Fibroblast of skin of back (primary cell): ENCODE measurements around the gene SPSB4.
"Not testable (repeated sequence)": the region's sequence is repeated elsewhere in the genome, so short reads cannot be mapped to it uniquely, and the experiment has no call there.

Experiments used
- DNase-seq: peaks from one replicate; pipeline ENCODE4 v3.0.0-alpha.2; 2013

Gene SPSB4

DNA sequence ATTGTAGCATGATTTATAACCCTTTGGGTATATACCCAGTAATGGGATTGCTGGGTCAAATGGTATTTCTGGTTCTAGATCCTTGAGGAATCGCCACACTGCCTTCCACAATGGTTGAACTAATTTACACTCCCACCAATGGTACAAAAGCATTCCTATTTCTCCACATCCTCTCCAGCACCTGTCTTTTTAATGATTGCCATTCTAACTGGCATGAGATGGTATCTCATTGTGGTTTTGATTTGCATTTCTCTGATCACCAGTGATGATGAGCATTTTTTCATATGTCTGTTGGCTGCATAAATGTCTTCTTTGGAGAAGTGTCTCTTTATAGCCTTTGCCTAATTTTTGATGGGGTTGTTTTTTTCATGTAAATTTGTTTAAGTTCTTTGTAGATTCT, 66.8 kb downstream of the SPSB4 start:
- DNase-seq = not testable (repeated sequence)

DNA sequence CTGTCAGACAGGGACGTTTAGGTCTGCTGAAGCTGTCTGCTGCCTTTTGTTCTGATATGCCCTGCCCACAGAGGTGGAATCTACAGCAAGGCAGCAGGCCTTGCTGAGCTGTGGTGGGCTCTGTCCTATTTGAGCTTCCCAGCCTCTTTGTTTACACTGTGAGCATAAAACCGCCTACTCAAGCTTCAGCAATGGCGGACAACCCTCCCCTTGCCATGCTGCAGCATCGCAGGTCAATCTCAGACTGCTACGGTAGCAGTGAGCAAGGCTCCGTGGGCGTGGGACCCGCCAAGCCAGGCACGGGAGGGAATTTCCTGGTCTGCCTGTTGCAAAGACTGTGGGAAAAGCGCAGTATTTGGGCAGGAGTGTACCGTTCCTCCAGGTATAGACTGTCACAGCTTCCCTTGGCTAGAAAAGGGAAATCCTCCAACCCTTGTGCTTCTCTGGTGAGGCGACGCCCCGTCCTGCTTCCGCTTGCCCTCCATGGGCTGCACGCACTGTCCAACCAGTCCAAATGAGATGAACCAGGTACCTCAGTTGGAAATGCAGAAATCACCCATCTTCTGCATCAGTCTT, 71.4 kb downstream of the SPSB4 start:
- DNase-seq = no peak

DNA sequence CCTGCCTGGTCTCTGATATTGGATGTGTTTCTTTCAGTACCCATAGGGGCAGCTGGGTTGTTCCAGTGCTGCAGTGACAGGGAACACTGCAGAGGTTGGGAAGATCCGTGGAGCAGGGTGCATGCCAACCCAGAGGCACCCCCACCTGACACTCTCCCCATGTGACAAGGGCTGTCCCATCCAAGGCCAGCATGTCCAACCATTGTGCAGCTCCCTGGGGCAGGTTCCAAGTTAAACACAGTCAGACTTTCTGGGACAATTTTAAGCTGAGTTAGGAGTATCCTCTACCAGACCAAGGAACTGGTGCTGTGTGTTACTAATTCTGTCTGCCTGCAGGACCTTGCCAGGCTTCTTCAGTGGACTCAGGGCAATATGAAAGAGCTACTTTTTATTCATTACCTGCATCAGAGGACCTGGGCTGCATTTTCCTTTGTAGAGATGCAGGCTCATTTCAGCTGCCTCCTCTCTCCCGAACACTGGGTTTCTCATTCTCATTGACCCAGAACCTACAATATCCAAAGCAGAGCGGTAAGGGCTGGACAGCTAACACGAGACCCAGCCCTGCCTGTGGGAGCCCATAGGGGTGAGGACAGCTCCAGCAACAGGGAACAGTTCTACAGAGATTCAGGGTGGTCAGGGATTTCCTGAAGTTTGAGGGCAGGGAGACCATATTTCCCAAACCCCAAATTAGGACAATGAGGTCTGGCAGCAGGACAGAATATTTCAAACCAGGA, 72.7 kb downstream of the SPSB4 start:
- no peak for DNase-seq

DNA sequence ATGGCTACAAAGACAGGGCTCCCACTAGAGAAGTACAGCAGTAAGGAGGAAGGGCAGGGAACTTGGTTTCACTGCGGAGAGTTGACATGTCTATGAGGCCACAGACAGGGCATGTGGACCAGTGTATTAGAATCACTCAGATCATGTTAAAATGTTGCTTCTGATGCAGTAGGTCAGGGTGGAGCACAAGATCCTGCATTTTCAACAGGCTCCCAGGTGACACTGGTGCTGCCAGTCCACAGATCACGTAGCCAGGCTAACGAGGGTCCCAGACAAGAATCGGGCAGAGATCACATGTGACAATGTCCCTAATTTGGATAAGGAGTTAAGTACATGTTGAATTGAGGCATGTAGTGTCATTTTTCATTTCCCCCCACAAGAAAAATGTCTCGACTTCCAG, 73.6 kb downstream of the SPSB4 start:
- DNase-seq = no peak

DNA sequence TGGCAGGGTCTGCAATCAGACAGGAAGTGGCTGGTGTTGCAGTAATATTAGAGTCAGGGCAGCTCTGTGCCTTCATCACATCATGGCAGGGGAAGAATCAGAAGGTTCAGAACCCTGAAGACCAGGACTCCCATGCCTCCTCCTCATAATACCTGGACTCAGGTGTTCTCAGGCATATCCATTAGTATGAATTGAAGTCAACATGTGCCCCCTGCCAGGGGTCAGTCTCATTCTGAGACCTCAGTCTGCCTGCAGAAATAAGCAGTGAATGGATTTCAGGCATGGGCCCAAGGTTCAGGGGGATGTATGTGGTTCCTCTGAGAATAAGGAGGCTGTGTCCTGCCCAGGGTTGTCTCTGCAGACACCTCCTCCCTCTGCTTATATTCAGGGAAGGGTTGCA, 74.2 kb downstream of the SPSB4 start:
- no peak for DNase-seq

DNA sequence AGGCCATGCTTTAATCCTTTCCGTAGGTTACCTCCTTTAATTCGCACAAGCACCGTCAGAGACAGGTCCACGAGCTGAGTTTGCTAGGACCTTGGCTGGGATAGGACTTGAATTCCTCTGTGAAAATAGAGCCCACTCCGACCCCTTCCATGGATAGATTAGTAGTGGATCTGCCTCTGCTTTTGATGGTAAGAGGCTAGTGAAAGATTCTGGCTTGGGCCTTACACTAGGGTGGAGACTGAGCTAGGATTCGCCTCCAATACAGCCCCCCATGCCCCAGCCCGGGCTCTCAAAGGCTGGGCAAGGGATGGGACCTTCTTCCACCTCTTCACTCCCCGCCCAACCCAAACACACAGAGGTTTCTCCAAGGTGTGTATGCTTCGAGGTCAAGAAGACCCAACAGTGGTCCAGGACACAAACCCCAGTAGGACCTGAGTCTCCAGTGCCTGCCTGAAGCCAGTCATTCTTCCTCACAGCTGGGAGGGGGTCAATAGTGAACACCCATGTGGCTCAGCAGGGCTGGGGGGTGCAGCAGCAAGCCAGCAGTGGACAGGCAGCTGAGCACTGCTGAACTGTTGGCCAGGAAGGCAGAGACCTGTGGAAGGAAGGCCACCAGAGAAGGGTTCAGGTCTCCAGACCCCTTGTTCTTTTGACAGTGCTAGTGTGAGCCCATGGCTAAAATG, 75.7 kb downstream of the SPSB4 start:
- DNase-seq = no peak

DNA sequence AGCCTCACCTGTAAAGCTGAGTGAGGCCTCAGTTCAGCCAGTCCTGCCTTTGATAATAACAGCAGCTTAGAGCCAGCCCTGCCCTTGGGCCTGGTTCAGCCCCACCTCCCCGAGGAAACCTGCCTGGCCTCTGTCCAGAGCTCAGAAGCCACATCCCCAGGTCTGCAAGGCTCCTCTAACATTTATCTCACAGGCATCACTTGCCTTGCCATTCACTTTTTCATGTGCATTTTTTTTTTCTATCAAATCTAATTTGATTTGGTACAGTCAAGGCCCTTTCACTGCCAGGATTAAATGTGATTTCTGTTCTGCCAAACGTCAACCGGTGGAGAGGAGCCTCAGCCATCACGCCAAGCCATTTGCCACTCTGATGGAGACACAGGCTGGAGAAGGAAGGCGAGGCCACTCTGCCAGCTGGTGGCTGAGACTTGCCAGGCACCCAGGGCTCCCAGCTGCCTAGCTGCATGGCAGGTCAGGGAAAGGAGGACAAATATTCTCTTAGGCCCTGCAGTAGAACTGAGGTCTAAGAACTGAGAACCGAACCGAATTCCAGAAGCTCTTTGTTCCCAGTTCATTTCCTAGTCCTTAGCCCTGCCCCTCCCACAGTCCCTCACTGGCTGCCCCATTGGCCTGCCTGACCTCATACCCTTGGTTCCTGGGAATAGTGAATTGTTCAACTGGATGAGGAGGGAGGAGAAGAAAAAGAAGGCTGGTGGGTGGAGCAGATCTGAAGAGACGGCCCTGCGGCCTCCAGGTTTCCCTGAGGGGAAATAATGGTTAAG, 76.4 kb downstream of the SPSB4 start:
- no peak for DNase-seq

DNA sequence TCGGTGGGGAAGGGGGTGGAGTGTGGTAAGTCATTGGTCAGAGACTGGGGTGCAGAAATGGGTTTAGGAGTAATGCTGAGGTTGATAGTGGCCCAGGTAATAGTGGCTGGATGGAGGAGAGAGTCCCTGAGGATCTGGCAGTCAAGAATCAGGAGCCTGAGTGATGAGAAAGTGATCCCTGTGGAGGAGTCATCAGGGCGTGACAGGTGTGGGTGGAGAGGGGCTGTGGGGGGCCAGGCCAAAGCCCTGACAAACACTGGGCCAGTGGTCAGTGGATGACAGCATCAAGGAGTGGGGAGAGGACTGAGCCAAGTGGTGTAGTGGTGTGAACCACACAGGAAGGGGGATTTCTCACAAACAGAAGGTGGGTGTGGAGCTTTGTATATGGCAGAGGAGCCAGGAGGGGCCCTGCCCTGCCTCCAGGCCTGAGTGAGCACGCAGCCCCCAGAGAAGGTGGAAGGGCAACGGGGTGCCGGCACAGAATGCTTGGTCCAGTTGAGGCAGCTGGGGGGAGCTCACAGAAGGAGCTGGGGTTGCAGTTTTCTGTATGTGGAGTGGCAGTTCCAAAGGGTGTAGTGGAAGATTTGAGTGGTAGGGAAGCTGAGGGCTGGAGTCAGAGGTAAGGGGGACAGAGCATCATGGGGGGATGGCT, 77.1 kb downstream of the SPSB4 start:
- no peak for DNase-seq

DNA sequence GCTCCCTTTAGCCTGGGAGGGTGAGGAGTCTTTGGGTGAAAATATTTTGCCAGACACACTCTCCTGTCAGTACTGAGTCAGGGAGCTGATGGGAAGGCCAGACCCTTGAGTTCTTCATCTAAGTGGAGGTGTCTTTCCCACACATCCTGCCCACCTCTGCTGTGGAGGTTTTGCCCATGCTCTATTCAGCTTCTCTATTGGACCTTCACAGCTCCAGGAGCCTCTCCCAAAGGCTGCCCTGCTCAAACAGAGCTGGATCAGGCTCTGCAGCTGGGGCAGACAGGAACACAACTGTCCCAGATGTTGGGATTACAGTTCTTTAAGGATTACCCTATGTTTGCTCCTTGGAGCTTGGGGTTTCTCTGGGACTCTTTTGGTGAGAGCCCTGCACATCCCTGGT, 77.9 kb downstream of the SPSB4 start:
- DNase-seq = no peak

DNA sequence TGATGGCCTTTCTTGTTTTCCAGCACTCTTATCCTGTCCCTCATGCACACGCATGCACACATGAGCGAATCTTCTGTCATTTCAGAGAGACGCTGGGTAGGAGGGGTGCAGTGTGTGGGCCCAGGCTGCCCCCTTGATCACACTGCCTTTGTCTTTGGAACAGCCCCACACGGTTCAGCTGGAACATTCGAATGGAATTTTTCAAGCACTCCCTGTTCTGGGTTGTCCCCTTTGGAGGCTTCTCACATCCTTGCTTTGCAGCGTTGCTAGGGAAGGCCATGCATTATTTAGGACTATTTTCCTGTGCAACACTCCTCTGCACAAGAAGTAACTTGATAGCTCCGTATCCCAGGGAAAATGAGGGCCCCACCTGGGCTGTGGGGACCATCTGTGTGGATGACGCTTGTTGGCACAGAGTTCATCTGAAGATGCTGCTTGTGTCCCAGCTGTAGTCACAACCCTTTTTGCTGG, 78.4 kb downstream of the SPSB4 start:
- DNase-seq = no peak

DNA sequence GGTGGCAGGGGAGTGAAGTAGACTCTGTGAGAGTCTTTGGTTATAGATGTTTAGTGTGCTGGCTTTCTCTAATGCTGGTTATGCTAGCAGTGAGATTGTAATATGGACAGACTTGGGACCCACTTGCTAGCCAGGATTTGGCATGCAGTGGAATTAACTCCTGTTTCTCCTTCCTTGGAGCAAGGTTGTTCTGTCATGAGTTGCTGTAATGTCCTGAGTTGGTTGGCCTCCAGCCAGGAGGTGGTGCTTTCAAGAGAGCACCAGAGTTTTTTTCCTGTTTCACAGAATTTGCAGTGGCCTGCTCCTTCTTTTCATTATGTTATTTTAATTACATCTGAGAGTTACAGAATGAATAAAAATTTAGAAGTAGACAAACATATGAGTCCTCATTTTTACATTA, 92.4 kb downstream of the SPSB4 start:
- DNase-seq = no peak

DNA sequence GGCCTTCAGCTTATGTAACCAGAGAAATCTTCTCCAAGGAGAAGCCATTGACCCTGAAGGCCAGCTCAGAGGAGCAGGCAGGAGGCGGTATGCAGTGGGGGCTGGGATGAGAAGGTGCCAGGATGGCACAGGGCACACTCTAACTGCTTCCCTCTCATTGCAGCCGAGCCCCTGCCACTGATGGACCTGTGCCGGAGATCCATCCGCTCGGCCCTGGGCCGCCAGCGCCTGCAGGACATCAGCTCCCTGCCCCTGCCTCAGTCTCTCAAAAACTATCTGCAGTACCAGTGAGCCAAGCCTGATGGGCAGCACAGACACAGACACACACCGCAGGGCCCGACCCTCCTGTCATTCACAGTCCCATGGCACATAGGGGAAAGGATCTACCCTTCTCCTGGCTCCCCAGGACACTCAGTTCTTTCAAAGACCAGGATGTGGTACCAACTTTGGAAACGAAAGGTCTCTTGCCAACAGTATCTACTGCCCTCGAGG, 95.9 kb downstream of the SPSB4 start:
- no peak for DNase-seq

DNA sequence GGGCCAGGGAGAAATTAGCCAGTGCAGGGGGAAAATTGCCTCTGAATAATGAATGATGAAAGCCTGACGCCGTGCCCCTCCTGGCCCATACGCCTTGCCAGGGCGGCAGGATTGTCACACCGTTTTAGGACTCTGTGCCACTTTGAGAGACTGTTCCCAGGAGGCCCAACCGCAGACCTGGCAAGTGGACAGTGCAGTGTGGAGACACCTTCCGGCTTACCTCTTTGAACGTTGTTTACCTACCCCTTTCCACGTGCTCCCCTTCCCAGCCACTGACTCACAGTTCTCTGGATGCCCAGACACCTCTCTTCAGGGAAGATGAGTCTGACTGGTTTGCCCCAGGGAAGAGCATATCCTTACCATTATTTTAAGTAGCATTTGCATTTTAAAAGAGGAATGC, 96.5 kb downstream of the SPSB4 start:
- DNase-seq = no peak

DNA sequence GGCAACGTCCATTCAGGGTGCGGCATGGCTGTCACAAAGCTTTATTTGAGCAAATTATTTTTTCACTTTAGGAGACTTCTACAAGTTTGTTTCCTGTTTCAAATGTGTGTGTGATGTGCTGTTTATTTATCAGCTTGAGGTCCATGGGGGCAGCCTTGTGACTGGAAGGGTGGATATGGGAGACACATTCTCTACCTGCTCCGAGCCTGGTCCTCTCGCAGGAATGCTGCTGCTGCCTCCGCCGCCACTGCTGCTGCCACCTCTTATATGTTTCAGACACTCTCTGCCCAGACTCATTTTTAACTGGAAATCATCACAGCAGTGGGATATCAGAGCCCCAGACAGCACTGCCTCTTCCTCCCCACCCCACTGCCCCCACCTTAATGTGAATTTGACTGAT, 97.0 kb downstream of the SPSB4 start:
- no peak for DNase-seq

DNA sequence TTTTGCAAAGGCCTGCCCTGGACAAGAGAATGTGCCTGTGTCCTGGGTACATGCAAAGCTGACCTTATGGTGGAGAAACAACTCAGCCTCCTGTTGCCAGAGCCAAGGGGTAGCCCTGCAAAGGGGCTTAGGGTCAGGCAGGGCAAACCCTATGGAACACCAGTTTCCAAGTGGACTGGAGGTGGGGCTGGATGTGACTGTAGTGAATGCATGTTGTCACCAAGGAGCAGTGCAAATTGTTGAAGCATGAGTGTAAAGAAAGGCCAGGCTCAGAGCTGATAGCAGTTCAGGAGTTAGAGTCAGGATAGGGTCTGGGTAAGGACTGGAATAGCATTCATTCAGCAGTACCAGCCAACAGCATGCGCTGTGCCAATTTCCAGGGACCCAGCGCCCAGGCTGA, 97.6 kb downstream of the SPSB4 start:
- DNase-seq = no peak

DNA sequence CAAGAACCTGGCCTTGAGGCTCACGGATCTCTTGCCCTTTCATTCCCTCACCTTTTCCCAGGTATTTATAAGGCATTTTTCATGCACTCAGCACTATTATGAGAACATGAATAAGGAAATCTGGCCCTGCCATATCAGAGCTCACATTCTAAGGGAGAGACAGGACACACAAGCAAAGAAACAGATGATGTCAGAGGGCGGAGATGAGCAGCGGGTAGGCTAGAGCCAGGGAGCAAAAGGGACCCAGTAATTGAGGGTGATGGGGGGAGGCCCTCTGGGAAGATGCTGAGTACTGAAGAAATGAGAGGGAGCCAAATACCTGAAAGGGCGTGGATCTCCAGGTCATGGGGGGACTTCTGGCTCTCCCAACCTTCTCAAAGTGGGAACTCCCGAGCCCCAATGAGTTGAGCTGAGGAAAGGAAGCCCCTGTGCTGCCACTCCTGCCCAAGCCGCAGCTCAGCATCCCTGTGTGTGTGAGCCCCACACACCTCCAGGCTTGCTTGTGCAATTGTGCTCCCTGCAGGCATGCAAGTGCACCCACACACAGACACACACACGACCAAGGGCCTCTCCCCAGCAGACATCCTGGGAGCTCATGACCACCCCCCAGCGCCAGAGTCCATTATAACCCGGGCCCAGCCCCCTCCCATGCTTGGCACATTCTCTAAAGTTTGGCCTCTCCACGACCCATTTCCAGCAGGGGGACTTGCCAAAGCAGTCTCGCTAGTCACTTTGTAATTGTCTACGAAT, 99.1 kb downstream of the SPSB4 start:
- DNase-seq = no peak

DNA sequence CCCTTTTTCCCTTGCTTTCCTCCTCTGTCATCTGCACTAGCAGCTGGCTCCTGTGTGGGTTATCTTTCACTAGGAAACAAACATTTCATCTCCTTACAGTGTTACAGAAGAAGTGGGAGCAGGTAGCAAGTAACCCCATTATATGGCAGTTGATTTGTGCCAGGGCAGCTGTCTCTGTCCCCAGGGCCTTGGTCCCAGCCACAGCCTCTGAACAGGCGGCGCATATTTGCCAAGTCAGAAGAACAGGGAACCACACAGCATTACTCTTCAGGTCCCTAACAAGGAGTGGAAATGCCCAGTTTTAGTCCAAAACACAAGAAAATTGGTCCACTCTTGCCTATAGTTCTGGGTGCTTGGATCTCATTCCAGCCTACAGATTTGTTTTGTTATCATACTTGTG, 99.8 kb downstream of the SPSB4 start:
- no peak for DNase-seq

DNA sequence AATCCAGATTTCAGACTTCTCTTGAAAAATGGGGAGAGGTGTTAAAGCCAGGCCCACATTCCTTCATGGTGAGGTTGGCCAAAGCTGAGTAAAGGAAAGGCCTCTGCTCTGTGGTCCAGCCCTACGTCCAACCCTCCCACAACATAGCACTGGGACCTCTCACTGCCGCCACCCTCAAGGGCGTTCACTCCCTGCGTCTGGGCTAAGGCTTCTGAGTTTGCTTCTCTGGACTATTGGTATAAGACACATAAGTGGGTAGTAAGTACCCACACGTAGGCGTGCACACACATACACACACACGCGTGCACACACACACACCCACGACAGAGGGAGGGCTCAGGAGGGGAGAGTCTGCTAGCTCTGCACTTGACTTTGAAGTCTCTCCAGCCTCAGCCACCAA, 100.3 kb downstream of the SPSB4 start:
- DNase-seq = no peak

DNA sequence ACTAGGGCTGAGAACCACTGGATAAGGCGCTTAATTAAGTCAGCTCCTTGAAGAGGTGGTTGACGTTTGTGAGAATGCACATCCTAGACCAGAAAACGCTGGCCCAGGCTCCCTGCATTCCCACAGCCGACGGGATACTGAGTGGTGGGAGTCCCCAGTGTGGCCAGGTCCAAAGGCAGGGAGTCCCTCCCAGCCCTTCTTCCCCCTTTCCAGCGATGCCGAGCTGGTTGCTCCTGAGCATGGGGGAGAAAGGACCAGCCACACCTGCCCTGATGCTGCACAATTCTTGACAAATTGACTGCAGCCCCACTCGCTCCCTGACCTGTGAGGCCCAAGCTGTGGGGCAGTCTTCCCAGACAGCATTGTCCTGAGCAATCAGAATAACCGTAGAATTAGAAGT, 101.0 kb downstream of the SPSB4 start:
- DNase-seq = no peak

DNA sequence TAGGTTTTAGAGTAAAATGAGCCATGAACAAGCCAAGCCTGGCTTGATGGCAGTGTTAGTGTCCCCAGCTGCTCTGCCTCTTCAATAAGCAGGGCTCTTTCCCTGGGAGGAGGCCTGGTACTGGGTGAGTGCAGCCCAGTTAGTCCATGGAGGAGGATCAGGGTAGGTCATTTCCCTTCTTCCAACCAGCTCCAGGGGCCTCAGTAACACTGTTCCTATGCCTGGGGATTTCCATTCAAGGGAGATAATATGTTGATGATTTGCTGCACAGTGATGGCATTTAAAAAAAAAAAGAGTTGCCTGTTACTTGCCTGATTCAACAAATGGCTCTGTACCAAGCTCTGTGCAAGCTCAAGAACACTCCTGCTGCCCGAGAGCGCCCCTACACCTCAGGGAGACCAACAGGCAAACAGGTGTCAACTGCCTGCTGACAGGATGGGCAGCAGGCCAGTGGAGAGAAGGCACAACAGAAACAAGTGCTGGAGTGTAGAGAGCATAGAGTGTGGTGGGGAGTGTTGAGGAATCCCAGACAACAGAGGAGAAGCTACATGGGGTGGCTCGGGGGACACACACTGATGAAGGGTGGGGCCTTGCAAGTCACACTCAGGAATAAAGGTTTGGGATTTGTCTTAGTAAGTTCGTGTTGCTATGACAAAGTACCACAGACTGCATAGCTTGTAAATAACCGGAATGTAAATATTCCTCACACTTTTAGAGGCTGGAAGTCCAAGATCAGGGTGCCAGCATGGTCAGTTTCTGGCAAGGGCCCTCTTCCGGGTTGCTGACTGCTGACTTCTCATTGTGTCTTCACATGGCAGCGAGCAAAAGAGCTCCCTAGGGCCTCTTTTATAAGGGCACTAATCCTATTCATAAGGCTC, 101.9 kb downstream of the SPSB4 start:
- DNase-seq = no peak

DNA sequence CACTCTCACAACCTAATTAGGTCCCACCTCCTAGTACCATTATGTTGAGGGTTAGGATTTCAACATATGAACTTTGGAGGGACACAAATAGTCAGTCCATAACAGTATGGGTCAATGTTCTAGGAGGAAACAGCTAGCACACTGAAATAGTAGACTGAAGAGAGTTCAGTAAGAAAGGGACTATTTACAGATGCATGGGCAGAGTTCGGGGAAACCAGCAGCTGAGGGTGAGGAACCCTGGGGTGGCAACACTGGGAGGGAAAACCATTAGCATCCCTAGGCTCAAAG, 102.5 kb downstream of the SPSB4 start:
- no peak for DNase-seq
